Stimulated activated CD8-positive, alpha-beta memory T cell treated with anti-CD3 and anti-CD28 coated beads, Interleukin-15, amount 100 ng/mL, for 48 hours (primary cell): ENCODE data around the gene MB.

Source experiments
- DNase-seq, 2 donors: peaks; one replicate each; pipeline ENCODE4 v3.0.0-alpha.2; 2020; ENCODE audit warnings: low read depth in 2 of 2

Gene MB

GRCh38 chr22:35577799-35578659 lies 39.1 kb downstream of the MB start:
- DNase-seq = no peak

GRCh38 chr22:35576671-35577070 lies 40.5 kb downstream of the MB start:
- DNase-seq = no peak

- DNase-seq = no peak
Observed at GRCh38 chr22:35575116-35575748, 41.9 kb downstream of the MB start.

GRCh38 chr22:35572556-35572955 lies 44.6 kb downstream of the MB start:
- DNase-seq = no peak

GRCh38 chr22:35570686-35571194 lies 46.4 kb downstream of the MB start:
- DNase-seq = no peak

GRCh38 chr22:35569916-35570315 lies 47.2 kb downstream of the MB start:
- no peak for DNase-seq

GRCh38 chr22:35568751-35569739 lies 48.1 kb downstream of the MB start:
- DNase-seq = no peak

- no peak for DNase-seq
Observed at GRCh38 chr22:35567351-35568141, 49.6 kb downstream of the MB start.

- no peak for DNase-seq
Observed at GRCh38 chr22:35564975-35565867, 51.9 kb downstream of the MB start.

GRCh38 chr22:35563211-35563610 lies 53.9 kb downstream of the MB start:
- DNase-seq = no peak

GRCh38 chr22:35561796-35562526 lies 55.2 kb downstream of the MB start:
- no peak for DNase-seq

- no peak for DNase-seq
Observed at GRCh38 chr22:35560824-35561223, 56.3 kb downstream of the MB start.

GRCh38 chr22:35560366-35560765 lies 56.8 kb downstream of the MB start:
- DNase-seq = no peak

GRCh38 chr22:35559354-35560005 lies 57.6 kb downstream of the MB start:
- DNase-seq = no peak

- no peak for DNase-seq
Observed at GRCh38 chr22:35558719-35559118, 58.4 kb downstream of the MB start.

GRCh38 chr22:35558031-35558430 lies 59.1 kb downstream of the MB start:
- no peak for DNase-seq
